ENCODE data around the gene RIMBP2.
"Not testable (repeated sequence)": the region's sequence is repeated elsewhere in the genome, so short reads cannot be mapped to it uniquely, and the experiment has no call there.

RIMBP2 gene

DNA sequence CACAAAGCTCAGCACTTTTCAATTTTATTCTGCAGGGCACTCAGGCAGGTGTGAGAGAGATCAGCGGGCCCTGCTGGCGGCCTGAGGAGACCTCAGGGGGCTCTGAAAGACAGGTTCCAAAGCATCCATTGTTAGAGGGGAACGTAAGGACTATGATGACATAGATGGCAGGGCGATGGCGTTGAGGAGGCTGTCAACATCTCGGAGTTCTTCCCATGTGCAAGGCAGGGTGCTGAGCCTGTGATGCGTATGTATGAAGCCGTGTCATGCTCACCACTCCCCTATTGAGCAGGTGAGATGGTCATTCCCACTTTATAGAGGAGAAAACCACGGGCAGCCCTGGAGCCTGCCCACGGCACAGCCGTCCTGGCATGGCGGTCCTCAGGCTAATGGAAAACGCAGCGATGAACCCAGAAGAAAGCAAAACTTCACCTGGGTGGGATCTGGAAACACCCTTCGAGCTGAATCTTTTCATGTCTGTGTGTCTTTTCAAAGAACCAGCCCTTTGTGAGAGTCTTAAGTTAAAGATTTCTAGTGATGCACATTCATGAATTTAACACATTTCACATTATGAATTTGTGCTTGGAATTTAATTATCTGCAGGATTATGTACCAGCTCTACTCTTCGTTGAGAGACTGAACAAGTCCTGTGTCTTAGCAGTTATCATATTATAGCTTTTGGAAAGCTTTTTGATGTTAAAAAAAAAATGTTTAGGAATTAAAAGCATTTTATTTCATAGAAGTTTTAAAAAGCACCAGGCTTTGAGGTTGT lies 64.7 kb downstream of the RIMBP2 start:
- TF ChIP-seq, protein P1, sequence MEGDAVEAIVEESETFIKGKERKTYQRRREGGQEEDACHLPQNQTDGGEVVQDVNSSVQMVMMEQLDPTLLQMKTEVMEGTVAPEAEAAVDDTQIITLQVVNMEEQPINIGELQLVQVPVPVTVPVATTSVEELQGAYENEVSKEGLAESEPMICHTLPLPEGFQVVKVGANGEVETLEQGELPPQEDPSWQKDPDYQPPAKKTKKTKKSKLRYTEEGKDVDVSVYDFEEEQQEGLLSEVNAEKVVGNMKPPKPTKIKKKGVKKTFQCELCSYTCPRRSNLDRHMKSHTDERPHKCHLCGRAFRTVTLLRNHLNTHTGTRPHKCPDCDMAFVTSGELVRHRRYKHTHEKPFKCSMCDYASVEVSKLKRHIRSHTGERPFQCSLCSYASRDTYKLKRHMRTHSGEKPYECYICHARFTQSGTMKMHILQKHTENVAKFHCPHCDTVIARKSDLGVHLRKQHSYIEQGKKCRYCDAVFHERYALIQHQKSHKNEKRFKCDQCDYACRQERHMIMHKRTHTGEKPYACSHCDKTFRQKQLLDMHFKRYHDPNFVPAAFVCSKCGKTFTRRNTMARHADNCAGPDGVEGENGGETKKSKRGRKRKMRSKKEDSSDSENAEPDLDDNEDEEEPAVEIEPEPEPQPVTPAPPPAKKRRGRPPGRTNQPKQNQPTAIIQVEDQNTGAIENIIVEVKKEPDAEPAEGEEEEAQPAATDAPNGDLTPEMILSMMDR (IDR thresholded peaks at IDR 0.05; ENCODE audit: insufficient read depth, low read depth, low read length, missing control alignments), result no peak
- no peak for DNase-seq (ENCODE audit: low read depth)
- no peak overlapping the region for H3K4me3 ChIP-seq (ENCODE audit: low read depth, low read length)

DNA sequence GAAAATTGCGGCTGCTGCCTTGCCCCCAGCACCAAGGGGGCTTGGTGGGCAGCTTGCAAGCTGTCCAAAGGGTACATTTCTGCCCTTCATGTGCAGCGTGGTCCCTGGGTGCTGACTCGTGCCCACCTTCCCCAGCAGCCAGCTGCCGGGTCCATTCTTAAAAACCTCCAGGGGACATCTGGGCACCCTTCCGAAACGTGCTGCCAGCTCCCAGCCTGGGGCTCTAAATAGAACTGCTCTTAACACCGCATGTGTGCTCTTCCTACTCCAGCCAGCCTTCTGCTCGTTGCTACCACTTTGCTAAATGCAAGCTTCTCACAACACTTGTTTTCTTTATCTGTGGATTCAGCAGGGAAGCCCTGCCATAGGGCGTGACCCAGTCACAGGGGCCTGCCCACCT lies 66.0 kb downstream of the RIMBP2 start:
- DNase-seq (ENCODE audit: low read depth), result no peak
- no peak overlapping the region for H3K4me3 ChIP-seq (ENCODE audit: low read depth, low read length)
- TF ChIP-seq, protein P1 (IDR thresholded peaks at IDR 0.05; ENCODE audit: insufficient read depth, low read depth, low read length, missing control alignments), result no peak

DNA sequence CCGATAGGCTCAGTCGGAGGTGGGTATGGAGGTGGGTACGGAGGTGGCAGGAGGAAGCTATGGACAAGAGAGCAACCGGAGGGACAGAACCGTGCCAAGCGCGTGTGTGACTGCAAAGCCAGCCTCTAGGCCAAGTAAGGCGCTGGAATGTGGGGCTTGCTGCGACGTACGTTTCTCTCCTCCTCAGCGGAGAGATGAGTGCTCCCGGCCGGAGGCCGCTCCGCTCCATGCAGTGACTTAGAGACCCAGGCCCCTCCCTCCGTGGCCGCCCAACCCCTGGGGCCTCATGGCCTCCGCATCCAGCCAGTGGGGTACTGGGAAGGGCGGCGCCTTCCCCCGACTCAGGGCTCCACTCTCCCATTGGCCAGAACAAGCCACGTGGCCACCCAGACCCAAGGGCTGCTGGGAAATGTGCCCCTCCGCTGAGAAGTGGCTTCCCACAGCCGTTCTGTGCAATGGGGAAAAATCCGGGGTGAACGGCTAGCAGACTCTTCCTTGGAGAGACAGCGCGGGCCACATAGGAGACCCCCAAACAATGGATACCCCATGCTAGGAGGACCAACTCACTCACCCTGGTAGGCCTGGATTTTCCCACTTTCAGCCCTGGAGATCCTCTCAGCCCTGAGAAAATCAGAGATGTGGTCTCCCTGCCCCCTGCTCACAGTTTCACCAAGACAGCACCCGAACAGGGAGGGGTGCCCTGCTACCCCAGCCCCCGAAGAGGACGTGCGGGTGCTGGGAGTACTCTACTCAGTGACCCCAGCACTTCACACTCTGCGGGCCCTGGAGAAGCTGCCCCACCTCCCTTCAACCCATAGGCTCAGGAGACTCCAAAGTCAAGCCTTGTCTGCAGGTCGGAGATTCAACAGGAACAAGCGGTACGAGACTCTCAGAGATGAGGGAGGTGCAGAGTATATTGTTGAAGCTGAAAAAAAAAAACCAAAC lies 66.7 kb downstream of the RIMBP2 start:
- TF ChIP-seq, protein P1 (IDR thresholded peaks at IDR 0.05; ENCODE audit: insufficient read depth, low read depth, low read length, missing control alignments), result no peak
- no peak overlapping the region for H3K4me3 ChIP-seq (ENCODE audit: low read depth, low read length)
- no peak for DNase-seq (ENCODE audit: low read depth)

DNA sequence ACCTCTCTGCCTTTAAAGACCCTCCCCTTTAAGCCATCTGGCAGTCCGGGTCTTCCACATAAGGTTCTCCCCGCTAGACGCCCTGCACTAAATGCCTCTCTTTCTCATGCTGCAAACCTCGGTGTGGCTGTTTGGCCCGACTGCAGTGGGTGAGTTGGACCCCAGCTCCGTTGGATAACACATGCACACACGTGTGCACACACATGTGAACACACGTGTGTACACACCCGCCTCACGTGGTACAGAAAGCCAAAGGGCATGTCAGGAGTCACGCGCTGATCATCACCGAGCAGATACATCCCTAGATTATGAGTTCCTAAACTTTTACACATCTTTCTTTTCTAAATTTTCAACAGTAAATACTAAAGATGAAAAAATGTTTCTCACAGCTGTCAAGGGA lies 68.3 kb downstream of the RIMBP2 start:
- H3K4me3 ChIP-seq (ENCODE audit: low read depth, low read length), result no peak overlapping the region
- no peak for DNase-seq (ENCODE audit: low read depth)
- TF ChIP-seq, protein P1 (IDR thresholded peaks at IDR 0.05; ENCODE audit: insufficient read depth, low read depth, low read length, missing control alignments), result no peak

DNA sequence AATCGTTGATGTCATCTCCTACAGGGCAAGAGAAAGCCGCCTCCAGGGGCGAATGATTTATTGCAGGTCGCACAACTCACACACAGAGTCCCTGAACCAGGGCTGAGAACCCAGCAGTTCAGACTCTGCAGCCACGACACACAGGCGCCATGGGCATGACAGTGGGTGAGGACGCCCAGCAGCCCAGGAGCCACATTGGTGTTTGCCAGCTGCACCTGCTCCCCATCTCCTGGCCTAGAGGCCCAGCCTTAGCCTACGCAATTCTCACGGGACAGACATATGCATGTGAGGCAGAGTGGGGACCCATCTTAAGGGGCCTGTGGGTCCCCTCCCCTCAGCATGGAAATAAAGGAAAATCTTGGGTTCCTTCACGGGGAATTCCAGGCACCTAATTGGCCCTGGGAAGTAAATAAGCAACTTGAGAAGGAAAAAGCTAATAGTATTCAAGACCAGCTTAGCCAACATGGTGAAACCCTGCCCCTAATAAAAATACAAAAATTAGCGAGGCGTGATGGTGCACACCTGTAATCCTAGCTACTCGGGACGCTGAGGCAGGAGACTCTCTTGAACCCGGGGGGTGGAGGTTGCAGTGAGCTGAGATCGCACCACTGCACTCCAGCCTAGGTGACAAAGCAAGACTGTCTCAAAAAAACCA lies 69.3 kb downstream of the RIMBP2 start:
- no peak overlapping the region for H3K4me3 ChIP-seq (ENCODE audit: low read depth, low read length)
- TF ChIP-seq, protein P1 (IDR thresholded peaks at IDR 0.05; ENCODE audit: insufficient read depth, low read depth, low read length, missing control alignments), result no peak
- DNase-seq (ENCODE audit: low read depth), result no peak

DNA sequence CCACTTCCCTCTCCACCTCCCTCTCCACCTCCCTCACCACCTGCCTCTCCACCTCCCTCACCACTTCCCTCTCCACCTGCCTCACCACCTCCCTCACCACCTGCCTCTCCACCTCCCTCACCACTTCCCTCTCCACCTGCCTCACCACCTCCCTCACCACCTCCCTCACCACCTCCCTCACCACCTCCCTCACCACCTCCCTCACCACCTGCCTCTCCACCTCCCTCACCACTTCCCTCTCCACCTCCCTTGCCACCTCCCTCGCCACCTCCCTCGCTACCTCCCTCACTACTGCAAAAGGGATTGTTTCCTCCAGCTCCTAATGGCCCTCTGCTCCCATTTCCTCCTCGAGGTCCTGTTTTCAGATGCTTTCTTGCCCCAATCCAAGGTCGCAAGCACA lies 69.9 kb downstream of the RIMBP2 start:
- H3K4me3 ChIP-seq (ENCODE audit: low read depth, low read length); DNase-seq (ENCODE audit: low read depth): not testable (repeated sequence)

DNA sequence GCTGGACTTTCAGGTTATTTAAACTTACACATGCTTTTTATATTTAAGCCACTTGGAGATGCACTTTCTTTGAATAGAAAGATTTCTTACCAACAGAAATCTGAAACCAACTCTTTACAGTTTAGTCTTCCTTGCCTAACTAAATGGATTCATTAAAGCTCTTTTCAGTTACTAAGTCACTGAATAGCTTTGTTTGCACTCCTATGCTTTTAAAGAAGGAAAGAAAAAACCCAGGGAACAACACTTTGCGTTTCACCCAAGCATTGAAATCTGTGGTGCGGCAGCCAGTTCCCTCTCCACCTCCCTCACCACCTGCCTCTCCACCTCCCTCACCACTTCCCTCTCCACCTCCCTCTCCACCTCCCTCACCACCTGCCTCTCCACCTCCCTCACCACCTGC lies 70.3 kb downstream of the RIMBP2 start:
- no peak overlapping the region for H3K4me3 ChIP-seq (ENCODE audit: low read depth, low read length)
- no peak for DNase-seq (ENCODE audit: low read depth)
- TF ChIP-seq, protein P1 (IDR thresholded peaks at IDR 0.05; ENCODE audit: insufficient read depth, low read depth, low read length, missing control alignments), result no peak

Measured in GM12865 (cell line).